HG03469 (cell line): ENCODE measurements around the gene DAZ3.
"Not testable (repeated sequence)": the region's sequence is repeated elsewhere in the genome, so short reads cannot be mapped to it uniquely, and the experiment has no call there.

ENCODE experiments used
- ATAC-seq: cut with Tn5 transposase; IDR thresholded peaks from one replicate; pipeline ENCODE4 v1.9.1; 2021; ENCODE audit warnings: mild to moderate bottlenecking, moderate library complexity, moderate number of reproducible peaks; ENCODE audit not compliant: unreplicated experiment

DAZ3 gene

GRCh38 chrY:24813293-24813692 is at the start of gene DAZ3:
Gene DAZ3 (minus strand): TSS chrY:24813393. CDS start chrY:24813185, 208 bp downstream.
- ATAC-seq = not testable (repeated sequence)

- ATAC-seq = not testable (repeated sequence)
Measured at GRCh38 chrY:24833619-24834018, 20.4 kb upstream of the DAZ3 start, which contains the start of gene DAZ4. Gene DAZ4 (plus strand): TSS chrY:24833919. CDS start chrY:24834127, 208 bp downstream.

- ATAC-seq = not testable (repeated sequence)
Measured at GRCh38 chrY:24825069-24825468, 11.9 kb upstream of the DAZ3 start.

GRCh38 chrY:24824184-24824879 is 11.1 kb upstream of the DAZ3 start:
- not testable (repeated sequence) for ATAC-seq

- ATAC-seq = not testable (repeated sequence)
Measured at GRCh38 chrY:24821836-24822235, 8.6 kb upstream of the DAZ3 start.
